HG02981 (cell line): ENCODE data around the gene TEX48.

ENCODE experiments used
- ATAC-seq: cut with Tn5 transposase; IDR thresholded peaks from one replicate; pipeline ENCODE4 v1.9.1; 2021; ENCODE audit warnings: mild to moderate bottlenecking, moderate library complexity; ENCODE audit not compliant: unreplicated experiment

Gene TEX48, protein sequence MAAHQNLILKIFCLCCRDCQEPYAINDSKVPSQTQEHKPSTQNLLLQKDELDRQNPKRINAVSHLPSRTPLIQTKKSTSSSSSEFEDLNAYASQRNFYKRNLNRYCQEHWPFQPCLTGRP

DNA sequence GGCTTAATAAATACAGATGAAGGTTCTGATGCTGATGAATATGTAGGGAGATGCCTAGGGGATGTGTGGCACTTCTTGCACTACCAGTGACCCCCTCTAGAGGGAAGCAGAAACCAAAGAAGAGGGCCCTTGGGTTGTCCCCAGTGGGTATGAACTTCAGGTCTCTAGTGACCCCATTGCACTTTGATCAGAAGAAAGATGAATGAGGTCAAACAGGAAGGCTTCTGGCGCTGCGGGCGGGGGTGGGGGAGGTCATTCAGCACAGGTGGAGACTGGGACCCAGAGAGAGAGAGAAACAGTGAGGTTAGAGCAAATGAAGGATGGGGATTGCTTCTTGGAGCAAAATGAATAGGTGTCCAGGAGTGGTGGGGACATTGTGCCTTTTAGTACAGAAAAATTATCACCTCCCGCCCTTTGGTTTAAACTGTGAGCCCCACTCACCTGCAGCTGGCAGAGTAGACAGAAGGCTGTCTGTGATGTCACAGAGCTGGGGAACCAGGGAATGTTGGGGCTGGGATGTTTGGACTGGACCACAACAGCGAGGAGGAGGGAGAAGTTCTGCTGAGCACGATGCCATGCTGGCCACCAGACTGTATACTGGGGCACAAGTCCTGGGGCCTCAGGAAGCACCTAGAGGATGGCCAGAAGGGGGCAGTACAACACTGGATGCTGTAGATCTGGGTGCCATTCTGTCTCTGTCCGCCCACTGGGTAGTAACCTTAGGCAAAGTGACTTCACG lies at the start of gene TEX48:
TSS of gene TEX48 (minus strand) at position 599 of the 739 bp plus-strand sequence. CDS start 10,469 bp downstream, outside the sequence.
- ATAC-seq: peak; percentile 82

DNA sequence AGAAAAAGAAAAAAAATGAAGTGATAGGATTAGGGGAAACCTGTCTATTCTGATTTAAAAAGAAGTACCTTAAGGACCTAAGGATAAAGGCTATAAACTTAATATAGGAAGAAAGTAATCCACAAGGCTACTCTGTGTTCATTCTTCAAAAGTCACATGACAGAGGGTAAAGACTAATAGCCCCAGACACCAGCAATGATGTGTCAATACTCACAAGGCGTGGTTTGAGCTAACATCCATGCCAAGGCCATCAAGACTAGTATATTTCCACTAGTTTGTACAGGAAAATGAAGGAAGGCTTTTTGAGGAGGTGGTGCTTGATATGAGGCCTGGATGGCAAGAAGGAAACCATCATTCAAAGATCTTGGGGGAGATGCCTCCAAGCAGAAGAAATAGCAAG lies 49.7 kb upstream of the TEX48 start:
- no peak for ATAC-seq

DNA sequence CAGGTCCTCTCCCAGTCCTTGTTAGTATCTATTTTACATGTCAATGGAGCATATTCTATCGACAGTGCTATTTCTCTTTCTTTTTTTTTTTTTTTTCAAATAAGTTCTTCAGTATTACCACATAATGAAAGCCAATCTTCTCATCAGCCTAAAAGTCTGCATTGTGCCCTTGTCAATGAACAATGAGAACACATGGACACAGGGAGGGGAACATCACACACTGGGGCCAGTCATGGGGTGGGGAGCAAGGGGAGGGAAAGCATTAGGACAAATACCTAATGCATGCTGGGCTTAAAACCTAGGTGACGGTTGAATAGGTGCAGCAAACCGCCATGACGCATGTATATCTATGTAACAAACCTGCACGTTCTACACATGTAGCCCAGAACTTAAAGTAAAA lies 47.7 kb upstream of the TEX48 start:
- no peak for ATAC-seq

DNA sequence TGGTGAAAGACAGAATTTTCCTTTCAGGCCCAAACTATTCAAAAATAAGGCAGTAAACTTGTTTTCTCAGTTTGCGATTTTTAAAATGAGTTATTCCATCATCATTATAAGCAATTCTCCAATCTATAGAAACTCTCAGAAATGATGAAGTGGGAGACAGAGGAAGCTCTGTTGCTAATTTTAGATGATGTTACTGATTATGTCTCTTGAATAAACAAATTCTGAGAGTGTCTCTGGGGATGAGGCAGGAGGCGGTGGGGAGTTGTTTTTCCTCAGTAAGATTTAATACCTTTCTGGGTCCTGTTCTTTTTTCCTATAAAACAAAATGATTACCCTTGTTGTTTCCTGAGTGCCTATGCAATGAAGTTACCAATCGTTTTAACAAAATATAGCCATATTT lies 43.9 kb upstream of the TEX48 start:
- ATAC-seq: no peak

DNA sequence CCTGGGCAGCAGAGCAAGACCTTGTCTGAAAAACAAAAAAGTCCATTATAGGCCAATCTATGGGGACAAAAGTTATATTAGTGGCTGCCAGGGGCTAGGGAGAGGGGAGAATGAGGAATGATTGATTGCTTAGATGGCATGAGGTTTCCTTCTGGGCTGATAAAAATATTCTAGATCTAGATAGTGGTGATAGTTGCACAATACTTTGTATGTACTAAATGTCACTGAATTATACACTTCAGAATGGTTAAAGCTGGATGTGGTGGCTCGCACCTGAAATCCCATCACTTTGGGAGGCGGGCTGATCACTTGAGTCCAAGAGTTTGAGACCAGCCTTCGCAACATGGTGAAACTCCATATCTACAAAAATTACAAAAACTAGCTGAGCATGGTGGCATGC lies 42.8 kb upstream of the TEX48 start:
- no peak for ATAC-seq

DNA sequence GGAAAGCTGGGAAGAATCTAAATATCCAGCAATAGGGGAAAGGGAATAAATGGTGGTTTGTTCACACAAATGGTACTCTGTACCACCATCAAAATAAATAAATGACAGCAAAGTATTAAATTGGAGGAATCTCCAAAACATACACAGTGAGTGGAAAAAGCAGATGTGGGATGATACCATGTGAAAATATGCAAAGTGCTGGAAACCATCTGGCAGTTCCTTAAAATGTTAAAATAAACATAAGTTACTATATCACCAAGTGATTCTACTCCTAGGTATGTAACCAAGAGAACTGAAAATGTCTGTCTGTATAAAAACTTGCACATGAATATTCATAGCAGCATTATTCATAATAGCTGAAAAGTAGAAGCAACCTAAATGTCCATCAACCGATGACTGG lies 41.9 kb upstream of the TEX48 start:
- ATAC-seq: no peak

DNA sequence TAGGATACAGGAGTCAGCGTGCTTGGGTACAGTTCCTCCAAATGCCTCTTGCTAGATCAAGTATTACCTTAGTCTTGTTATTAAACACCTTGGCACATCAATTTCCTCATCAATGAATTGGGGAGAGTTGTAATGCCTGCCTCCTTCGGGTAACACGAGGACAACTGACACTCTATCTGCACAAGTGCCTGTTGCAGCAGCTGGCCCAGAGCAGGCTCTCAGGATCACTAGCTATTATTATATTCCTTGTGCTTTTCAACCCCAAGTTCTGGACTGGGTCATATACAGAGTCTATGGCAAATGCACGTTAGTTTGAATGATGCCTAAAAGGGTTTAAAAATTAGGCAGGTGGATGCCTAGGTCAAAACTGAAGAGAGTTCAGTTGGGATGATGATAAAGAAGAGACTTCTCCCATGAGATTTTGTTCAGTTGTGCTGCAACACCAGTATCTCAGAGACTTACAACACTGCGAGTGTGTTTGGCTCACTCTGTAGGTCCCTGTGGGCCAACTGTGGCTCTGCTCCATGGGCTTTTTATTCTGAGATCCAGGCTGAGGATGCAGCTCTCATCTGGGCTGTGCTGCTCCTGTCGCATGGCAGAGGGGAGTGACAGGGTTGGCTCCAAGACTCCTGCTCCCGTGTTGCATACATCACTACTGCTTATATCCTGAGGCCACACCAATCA lies 41.1 kb upstream of the TEX48 start:
- no peak for ATAC-seq

DNA sequence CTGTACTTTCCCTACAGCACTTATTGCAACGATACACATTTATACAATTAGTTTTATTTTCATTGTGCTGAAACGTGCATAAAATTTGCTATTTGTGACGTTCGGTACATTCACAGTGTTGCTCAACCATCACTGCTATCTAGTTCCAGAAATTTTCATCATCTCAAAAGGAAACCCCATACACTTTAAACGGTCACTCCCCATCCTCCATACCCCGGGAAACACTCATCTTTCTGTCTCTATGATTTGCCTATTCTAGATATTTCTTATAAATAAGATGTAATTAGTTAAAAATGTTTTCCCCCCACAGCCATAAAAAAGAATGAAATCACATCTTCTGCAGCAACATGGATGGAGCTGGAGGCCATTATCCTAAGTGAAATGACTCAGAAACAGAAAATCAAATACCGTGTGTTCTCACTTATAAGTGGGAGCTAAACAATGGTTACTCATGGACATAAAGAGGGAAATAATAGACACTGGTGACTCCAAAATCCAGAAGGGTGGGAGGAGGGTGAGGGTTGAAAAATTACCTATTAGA lies 40.2 kb upstream of the TEX48 start:
- ATAC-seq: no peak

DNA sequence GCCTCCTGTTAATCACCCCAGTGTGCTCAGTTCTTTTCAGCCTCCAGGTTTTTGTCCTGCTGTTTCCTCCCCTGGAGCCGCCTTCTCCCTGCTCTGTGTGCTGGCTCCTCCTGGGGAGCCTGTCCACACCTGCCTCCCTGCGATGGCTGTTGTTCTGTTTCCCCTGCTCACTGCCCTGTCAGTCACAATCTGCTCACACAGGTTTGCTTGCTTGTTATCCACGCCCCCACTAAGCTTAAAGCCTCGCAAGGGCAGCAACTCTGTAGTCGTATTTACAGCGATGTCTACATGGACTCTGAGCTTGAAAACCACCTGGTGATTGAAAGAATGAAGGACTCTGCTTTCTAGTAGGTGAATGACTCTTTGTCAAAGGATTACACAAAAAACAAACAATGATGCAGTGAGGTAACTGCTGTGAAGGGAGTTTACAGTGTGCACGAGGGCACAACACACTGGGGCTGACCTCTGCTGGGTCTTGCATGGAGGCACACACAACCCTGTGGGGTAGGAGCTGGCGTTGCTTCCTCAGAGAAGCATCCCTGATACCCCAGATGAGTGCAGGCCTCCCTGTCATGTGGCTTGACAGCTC lies 39.6 kb upstream of the TEX48 start:
- ATAC-seq: no peak

DNA sequence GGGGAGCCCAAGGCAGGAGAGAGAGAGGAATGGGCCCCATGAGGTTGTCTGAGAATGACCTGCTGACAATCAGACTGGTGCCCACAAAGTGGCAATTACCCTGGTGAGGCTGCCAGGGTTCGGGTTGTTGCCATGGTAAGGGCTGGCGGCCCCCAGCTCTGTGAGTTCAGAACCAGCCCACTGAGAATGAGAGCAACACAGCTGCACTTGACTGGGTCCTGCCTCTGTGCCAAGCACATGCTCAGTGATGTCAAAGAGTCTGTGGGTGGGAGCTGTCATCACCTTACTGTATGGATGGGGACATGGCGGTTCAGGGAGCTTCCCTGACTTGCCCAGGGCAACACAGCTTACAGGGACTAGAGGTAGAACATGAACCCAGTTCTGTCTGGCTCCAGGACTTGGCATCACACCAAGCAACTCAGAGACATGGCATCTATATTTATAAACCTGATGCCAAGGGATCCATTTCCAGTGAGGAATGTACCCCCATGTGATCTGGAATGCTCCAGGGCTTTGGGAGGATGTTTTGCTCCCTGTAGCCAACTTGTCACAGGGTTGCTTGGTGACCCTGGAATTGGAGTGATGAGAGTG lies 38.2 kb upstream of the TEX48 start:
- no peak for ATAC-seq

DNA sequence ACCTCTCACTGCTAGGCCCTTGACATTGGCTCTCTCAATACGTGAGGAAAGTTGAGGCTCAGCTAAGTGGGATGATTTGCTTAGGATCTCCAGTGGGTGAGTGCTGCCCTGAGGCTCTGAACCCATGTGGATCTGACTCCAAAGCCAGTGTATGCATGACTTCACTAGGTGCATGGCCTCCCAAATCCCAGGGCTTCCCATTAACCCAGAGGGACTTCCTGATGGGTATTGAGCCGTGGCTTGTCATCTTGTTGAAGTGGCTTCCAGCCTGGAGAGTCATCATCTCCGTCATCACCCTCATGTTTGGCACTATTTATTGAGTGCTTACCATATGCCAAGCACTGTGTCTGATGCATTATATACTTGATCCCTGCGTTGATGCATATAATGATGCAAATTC lies 37.3 kb upstream of the TEX48 start:
- ATAC-seq: no peak

DNA sequence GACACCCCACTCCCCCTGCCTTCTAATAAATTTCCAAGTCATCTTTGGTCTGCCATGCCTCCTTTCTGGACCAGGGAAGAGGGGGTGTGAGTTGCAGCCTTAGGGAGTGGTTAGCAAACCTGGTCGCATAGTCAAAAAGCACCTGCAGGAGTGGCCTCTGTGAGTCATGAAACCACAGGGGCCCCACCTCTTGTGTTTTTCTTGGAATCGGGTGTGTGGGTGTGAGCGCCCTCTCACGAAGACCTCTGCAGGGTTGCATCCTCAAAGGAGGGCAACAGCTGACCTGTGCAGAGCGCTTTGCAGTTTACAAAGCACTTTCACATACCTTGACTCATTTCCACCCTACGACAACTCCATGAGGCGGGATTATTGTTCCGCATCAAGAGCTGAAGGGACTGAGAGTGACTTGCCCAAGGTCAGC lies 36.8 kb upstream of the TEX48 start:
- peak; percentile 57 for ATAC-seq

DNA sequence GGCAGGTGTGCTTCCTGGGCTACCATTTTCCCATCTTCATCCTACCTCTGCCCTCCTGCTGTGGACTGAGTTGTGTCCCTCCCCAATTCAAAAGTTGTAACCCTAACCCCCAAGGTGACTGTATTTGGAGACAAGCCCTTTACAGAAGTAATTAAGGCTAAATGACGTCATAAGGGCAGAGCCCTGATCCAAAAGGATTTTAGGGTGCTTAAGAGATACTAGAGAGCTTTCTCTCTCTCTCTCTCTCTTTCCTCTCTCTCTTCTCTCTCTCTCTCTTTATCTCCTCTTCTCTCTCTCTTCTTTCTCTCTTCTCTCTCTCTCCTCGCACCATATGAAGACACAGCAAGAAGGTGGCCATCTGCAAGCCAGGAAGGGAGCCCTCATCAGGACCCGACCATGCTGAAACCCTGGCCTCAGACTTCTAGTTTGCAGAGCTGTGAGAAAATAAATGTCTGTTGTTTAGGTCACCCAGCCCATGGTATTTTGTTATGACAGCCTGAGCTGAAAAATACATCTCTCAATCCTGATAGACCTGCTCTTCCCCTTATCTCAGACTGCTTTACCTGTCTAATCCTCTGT lies 36.0 kb upstream of the TEX48 start:
- no peak for ATAC-seq

DNA sequence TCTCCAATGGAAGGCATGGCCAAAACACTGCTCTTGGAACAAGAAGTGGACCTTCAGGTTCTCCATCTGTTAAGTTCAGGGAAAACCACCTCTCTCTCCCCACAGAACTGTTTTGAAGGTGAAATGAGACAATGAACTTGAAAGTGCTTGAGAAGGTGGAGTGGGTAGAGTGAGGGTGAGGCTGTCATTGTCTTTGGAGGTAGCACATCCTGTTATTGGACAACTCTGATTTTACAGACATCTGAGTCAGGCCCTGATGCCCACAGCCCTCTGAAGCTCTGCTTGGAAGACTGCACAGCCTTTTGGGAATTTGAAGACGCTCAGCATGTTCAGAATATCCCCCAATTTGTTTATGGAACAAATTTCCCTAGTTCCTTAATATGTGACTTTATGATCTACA lies 27.6 kb upstream of the TEX48 start:
- no peak for ATAC-seq

DNA sequence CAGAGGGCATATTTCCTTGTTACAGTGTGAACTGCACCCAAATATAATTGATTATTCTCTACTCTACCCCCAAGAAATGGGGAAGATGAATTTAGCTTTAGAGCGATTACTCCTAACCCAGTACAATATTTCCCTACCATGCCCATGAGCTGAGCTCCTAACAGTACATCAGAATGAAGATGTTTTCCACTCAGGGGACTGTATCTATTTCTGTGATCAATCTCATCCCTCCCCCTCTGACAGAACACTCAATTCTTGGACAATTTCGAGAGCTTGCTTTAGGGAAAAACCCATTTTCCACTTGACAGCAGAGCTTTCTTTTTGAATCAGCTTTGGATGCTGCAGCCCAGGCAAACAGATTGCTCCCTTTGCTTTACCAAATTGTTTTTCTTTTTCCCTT lies 24.7 kb upstream of the TEX48 start:
- ATAC-seq: no peak

DNA sequence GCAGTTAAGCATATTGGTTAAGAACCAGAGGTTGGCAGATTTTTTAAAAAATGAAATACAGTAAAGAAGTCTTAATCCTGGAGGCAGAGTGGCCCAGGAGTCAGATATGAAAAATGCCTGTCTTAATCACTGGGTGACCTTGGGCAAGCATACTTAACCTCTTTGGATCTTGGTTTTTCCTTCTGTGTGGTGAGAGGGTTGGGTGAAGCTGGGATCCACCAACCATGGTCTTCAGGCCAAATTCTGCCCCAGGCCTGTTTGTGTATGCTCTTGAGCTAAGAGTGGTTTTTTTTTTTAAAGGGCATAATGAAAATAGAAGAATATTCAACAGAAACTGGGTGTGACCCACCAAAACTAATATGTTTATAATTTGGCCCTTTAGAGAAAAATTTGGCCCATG lies 20.0 kb upstream of the TEX48 start:
- no peak for ATAC-seq

DNA sequence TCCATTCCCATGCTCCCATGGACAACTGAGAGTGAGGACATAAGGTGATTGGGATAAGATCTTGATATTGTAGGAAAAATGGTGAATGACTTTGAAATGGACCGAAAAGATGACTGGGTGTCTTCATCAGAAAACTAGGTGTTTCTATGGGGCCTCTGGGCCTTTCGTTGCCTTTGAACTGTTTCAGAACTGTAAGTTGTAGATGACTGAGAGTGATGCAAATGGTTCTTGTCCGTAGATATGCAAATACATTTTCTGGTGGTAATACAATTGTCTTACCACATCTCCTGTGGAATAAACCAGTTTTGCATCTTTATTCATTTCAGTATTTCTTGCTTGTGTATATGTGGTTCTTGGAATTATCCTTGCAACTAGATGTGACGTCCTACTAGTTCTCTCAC lies 16.0 kb upstream of the TEX48 start:
- ATAC-seq: peak; percentile 39

DNA sequence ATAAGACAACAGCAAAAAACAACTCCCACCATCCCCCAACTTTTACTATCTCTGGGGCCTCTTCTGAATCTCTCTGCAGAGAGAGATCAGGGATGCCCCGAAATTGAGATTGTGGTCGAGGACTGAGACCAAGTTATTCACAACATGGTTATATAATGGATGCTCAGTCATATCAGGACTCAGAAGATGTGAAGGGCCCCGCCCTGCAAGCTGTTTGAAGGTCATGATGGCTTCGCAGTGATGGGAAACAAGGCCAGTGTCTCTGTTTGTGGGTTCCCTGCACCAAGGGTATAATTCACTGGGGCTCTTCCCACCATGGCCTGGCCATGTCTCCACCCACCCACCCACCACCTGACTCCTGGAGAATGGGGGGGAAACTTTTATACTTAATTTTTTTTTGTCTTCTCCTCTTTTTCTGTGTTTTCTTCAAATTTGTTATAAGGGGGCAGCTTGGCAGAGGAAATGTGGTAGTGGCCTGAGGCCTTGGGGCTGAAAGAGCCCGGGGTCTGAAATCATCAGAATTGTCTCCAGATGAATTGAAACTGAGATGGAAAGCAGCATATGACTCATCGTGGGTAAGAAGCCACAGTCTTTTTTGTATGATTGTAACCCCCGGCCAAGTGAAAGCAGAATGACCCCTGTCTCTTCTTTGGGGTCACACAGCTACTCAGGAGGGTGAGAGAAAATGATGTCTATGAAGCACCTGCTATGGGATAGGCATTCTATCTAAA lies 15.0 kb upstream of the TEX48 start:
- ATAC-seq: peak; percentile 67

DNA sequence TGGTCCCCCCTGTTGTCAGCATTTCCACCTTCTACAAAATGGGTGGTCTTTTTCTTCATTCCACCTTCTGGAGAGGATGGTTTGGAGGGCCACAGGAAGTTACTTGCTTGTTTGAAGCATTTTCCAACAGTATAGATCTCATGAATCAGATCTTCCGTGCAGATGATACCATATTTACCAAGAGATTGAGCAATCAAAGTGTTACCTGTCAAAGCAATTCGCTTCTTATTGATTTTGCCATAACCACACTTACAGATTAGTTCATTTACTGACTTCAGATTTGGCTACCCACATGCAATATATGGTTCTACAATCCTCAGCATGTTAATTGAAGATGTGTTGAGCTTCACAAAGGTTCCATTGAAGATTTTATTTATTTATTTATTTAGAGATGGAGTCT lies 14.0 kb upstream of the TEX48 start:
- ATAC-seq: no peak

DNA sequence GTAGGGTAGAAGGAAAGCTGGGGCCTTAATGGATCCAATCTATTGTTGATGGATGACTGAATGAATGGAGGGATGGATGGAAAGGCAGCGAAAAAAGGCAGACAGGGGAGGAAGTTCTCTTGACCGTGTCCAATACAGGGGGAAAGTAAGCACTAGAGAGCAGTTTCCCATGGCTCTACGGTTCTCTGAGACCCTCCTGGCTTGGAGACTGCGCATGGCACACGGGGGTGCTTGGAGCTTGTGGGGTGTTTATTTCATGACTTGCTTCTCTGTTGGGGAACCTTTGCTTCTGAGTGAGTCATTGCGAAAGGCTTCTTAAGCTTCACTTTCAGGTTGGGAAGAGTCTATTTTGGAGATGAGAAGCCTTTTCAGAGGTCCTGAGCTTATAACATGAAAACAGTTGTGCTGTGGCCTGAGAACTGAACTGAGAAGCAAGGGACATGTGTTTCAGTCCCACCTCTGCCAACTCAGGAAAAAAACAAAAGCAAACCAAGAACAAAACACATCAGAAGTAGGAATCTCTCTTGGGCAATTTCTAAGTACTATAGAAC lies 12.8 kb upstream of the TEX48 start:
- peak; percentile 25 for ATAC-seq
